Activated T-helper 1 cell treated with anti-CD3 and anti-CD28 coated beads, Interleukin-2, amount 50 U/mL, for 16 hours (primary cell): ENCODE data around the gene ALX3.
"Not testable (repeated sequence)": the region's sequence is repeated elsewhere in the genome, so short reads cannot be mapped to it uniquely, and the experiment has no call there.

Experiments
- DNase-seq, 2 donors: peaks; one replicate each; pipeline ENCODE4 v3.0.0-alpha.2; 2020; ENCODE audit warnings: low read depth in 1 of 2, low spot score in 1 of 2

ALX3 gene

GRCh38 chr1:110048923-110049601 lies 21.4 kb downstream of the ALX3 start:
- DNase-seq: no peak

GRCh38 chr1:110048240-110048639 lies 22.2 kb downstream of the ALX3 start:
- DNase-seq: no peak

GRCh38 chr1:110047463-110047862 lies 23.0 kb downstream of the ALX3 start:
- DNase-seq: no peak

- no peak for DNase-seq
Measured at GRCh38 chr1:110043016-110043415, 27.5 kb downstream of the ALX3 start.

GRCh38 chr1:110040548-110040947 lies 29.9 kb downstream of the ALX3 start:
- DNase-seq: no peak

GRCh38 chr1:110039641-110040040 lies 30.8 kb downstream of the ALX3 start:
- DNase-seq: no peak

GRCh38 chr1:110038271-110038670 lies 32.2 kb downstream of the ALX3 start:
- DNase-seq: no peak

- no peak for DNase-seq
Measured at GRCh38 chr1:110035236-110035752, 35.2 kb downstream of the ALX3 start.

- peak; percentile 78 to 83 for DNase-seq
Measured at GRCh38 chr1:110034451-110035235, 35.8 kb downstream of the ALX3 start, which contains the start of gene STRIP1. STRIP1 (plus strand) TSS chr1:110034624; CDS start chr1:110034638, 14 bp downstream.

GRCh38 chr1:110034040-110034450 lies 36.4 kb downstream of the ALX3 start:
- no peak for DNase-seq

GRCh38 chr1:110033421-110033820 lies 37.1 kb downstream of the ALX3 start:
- DNase-seq: no peak

- DNase-seq: no peak
Measured at GRCh38 chr1:110032327-110032726, 38.1 kb downstream of the ALX3 start.

- DNase-seq: not testable (repeated sequence)
Measured at GRCh38 chr1:110030687-110031086, 39.8 kb downstream of the ALX3 start.

- no peak for DNase-seq
Measured at GRCh38 chr1:110024613-110025012, 45.9 kb downstream of the ALX3 start.

GRCh38 chr1:110021285-110021684 lies 49.2 kb downstream of the ALX3 start:
- DNase-seq: no peak

GRCh38 chr1:110019770-110020169 lies 50.7 kb downstream of the ALX3 start:
- no peak for DNase-seq

- no peak for DNase-seq
Measured at GRCh38 chr1:110018396-110018795, 52.1 kb downstream of the ALX3 start.

GRCh38 chr1:110017792-110018191 lies 52.7 kb downstream of the ALX3 start:
- DNase-seq: no peak

GRCh38 chr1:110012100-110012780 lies 58.2 kb downstream of the ALX3 start:
- DNase-seq: no peak

GRCh38 chr1:110011527-110012041 lies 58.9 kb downstream of the ALX3 start:
- no peak for DNase-seq
